WTC11 (cell line): ENCODE data around the gene NDUFA11.

ENCODE experiments used
- CBFB ChIP-seq: sonication (generic); formaldehyde crosslinking; IDR thresholded peaks from 2 replicates; pipeline ENCODE4 v1.8.1; 2022; ENCODE audit warnings: mild to moderate bottlenecking, low read depth, missing genetic modification reagents
- CTCF ChIP-seq: fragments of 200-600 bp; IDR thresholded peaks from 2 replicates; pipeline ENCODE4 v1.8.0; 2022; ENCODE audit warnings: antibody characterized with exemption
- FOXK1 ChIP-seq: sonication (generic); formaldehyde crosslinking; IDR thresholded peaks from 2 replicates; pipeline ENCODE4 v1.8.0; 2022; ENCODE audit warnings: mild to moderate bottlenecking, moderate library complexity, missing genetic modification reagents
- FOXP1 ChIP-seq: sonication (generic); formaldehyde crosslinking; IDR thresholded peaks from 2 replicates; pipeline ENCODE4 v1.8.0; 2022; ENCODE audit warnings: missing genetic modification reagents, mild to moderate bottlenecking, moderate library complexity, borderline replicate concordance
- NR1H2 ChIP-seq: sonication (generic); formaldehyde crosslinking; IDR thresholded peaks from 2 replicates; pipeline ENCODE4 v1.9.0; 2021; ENCODE audit warnings: mild to moderate bottlenecking, moderate library complexity, missing genetic modification reagents

- TF ChIP-seq CTCF (no peak), CBFB (no peak), NR1H2 (CRISPR knock-in tag) (no peak), FOXP1 (CRISPR knock-in tag) (no peak), FOXK1 (no peak)
Observed at GRCh38 chr19:5918463-5919079, 15.0 kb upstream of the NDUFA11 start.
